Spleen (tissue), 11 donors: Measurements from ENCODE around the gene EGFL8. TPM values are rescaled to one million over a fixed set of nuclear protein-coding genes. Genes with fewer than 3 reads are reported as not detected.
"Not testable (repeated sequence)": the region's sequence is repeated elsewhere in the genome, so short reads cannot be mapped to it uniquely, and the experiment has no call there.

ENCODE experiments used
- DNase-seq: peaks from one replicate; pipeline ENCODE4 v3.0.0-alpha.2; 2020
- H3K27ac ChIP-seq, 8 donors: fragments of 200-600 bp; sonication (generic) in 7 of 8; 1 replicate in 4 of 8; 2 replicates in 4 of 8; pipeline versions ENCODE4 v1.5.0 to v1.8.0; 2016 to 2021; ENCODE audit warnings: inconsistent platforms in 4 of 8, mild to moderate bottlenecking in 4 of 8, moderate library complexity in 1 of 8
- H3K27me3 ChIP-seq, 7 donors: fragments of 200-600 bp; sonication (generic) in 6 of 7; replicated peaks in 1 of 7; 1 replicate in 4 of 7; 2 replicates in 3 of 7; pipeline versions ENCODE4 v1.5.0 to v1.8.0; 2016 to 2021; ENCODE audit warnings: inconsistent platforms in 3 of 7, mild to moderate bottlenecking in 1 of 7
- H3K36me3 ChIP-seq, 6 donors: fragments of 200-600 bp; sonication (generic) in 5 of 6; 1 replicate in 4 of 6; 2 replicates in 2 of 6; pipeline versions ENCODE4 v1.5.0 to v1.8.0; 2016 to 2021; ENCODE audit warnings: inconsistent platforms in 2 of 6
- H3K4me1 ChIP-seq, 6 donors: fragments of 200-600 bp; sonication (generic) in 5 of 6; 1 replicate in 3 of 6; 2 replicates in 3 of 6; pipeline versions ENCODE4 v1.5.0 to v1.8.0; 2016 to 2021; ENCODE audit warnings: inconsistent platforms in 3 of 6
- H3K4me3 ChIP-seq, 8 donors: fragments of 200-600 bp; sonication (generic) in 7 of 8; 1 replicate in 4 of 8; 2 replicates in 4 of 8; pipeline versions ENCODE4 v1.5.0 to v1.8.0; 2016 to 2021; ENCODE audit warnings: inconsistent platforms in 4 of 8, mild to moderate bottlenecking in 4 of 8, moderate library complexity in 2 of 8
- H3K9me3 ChIP-seq, 8 donors: fragments of 200-600 bp; sonication (generic) in 7 of 8; 1 replicate in 4 of 8; 2 replicates in 4 of 8; pipeline versions ENCODE4 v1.5.0 to v1.8.0; 2016 to 2021; ENCODE audit warnings: inconsistent platforms in 4 of 8
- POLR2A ChIP-seq, 3 donors: fragments of 450-650 bp; IDR thresholded peaks; one replicate each; pipeline ENCODE4 v1.5.1; 2017; ENCODE audit warnings: antibody characterized with exemption in 3 of 3, mild to moderate bottlenecking in 1 of 3
- POLR2AphosphoS5 ChIP-seq, 3 donors: sonication (generic); formaldehyde crosslinking; IDR thresholded peaks; one replicate each; pipeline ENCODE4 v1.5.1; 2017; ENCODE audit warnings: antibody characterized with exemption in 3 of 3
- WGBS, 5 donors: extraction: QIAGEN DNeasy Blood & Tissue Kit in 3 of 5; methylation state at CpG; one replicate each; pipeline versions ENCODE4 v1.1.5 to v1.1.7; 2013 to 2018; 5-methylcytosine and 5-hydroxymethylcytosine counted together
- intact Hi-C: fragments of 100-400 bp; cut with DNase I; formaldehyde crosslinking; loops from one replicate; pipeline ENCODE4 v1.15.0; 2023; ENCODE audit warnings: low total_unique reads
- polyA plus RNA-seq, 3 donors: library from polyadenylated mRNA; stranded (reverse); fragments of 200-250 nt; gene quantifications; one replicate each; pipeline ENCODE4 v1.2.1, GENCODE V29; 2013
- total RNA-seq, 7 donors: library from RNA; depleted of rRNA in 3 of 7; stranded (reverse); fragments of >200 nt in 3 of 7; fragmentation: NEBNext Ultra II Directional in 4 of 7; extraction: Animal tissue kit (Norgen Biotek cat#: 25700) in 4 of 7; gene quantifications; one replicate each; pipeline versions ENCODE4 v1.1.0 to v1.2.1, GENCODE V29; 2016 to 2021
- TF ChIP-seq, protein P1 (sequence below), 11 experiments: fragments of 200-600 bp in 7 of 11; fragments of 450-650 bp in 4 of 11; sonication (generic) in 4 of 11; IDR thresholded peaks in 8 of 11; conservative IDR thresholded peaks in 3 of 11; 1 replicate in 7 of 11; 2 replicates in 4 of 11; pipeline versions ENCODE4 v1.4.0 to v1.8.0; 2016 to 2021; ENCODE audit warnings: antibody characterized with exemption in 11 of 11, inconsistent platforms in 4 of 11, mild to moderate bottlenecking in 1 of 11
- donor health status: healthy with polysubstance abuse.
- donor health status: DM: no; HTN: no; CAD: no; lungs with moderate emphysema.
- donor health status: DM: no; HTN: no; CAD: no.
- donor health status: Bipolar disorder and iron deficiency.
- donor health status: healthy.
- donor health status: DM: no; HTN: no; CAD: no.
- donor health status: DM: yes; HTN: yes; CAD: no.

EGFL8 gene
- total and polyA plus RNA-seq, 10 donors: 4.4 to 32.8 (median 11.9) TPM

DNA sequence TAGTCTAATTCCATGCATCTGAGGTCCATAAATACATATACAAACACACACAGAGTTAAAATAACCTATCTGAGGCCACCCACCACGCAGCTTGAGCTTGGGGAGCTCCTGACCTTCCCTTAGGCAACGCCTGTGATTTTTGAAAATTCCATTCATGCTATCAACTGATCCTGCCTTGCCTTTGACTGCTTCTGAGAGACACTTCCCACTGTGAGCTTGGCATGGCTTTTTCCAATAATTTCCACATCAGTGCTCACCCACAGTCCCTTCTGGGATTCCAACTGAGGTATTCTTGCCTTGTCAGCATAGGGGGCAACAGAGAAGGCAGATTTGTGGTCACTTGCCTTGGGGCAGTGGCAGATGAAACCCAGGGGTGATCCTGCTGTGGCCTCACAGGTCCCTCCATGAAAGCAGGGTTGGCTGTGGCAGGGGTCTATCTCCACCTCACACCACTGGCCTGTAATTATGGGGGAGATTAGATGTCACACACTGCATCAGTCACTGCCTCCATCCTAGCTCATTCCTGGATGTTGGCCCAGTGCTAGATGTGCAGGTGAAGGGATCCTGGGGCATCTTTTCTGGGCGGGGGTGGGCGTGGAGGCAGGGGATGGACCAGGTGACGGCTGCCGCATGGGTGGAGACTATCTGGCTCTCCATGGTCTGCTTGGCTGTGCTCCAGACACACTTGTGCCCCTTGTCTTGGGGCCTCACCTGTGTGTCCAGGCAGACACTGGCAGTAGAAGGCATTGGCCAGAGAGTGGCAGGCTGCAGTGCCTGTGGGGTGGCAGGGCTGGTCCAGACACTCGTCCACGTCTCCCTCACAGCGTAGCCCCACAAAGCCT, 39.3 kb downstream of the EGFL8 start:
- Histone ChIP-seq H3K27ac (no peak overlapping the region), H3K36me3 (no peaks in the 10 kb centered on the region), H3K27me3 (peaks cover 0 to 3% (median 0%) of the 10 kb centered on the region in 7 donors), H3K4me3 (no peak overlapping the region), H3K9me3 (no peaks in the 10 kb centered on the region), H3K4me1 (no peaks in the 10 kb centered on the region)
- WGBS, 5 donors: 79 to 94% (median 90%) methylated on average over 4 to 9 of the region's 9 CpGs
- TF ChIP-seq POLR2AphosphoS5 (IDR thresholded peaks at IDR 0.05) (no peak), POLR2A (IDR thresholded peaks at IDR 0.05) (no peak)
- TF ChIP-seq, protein P1, sequence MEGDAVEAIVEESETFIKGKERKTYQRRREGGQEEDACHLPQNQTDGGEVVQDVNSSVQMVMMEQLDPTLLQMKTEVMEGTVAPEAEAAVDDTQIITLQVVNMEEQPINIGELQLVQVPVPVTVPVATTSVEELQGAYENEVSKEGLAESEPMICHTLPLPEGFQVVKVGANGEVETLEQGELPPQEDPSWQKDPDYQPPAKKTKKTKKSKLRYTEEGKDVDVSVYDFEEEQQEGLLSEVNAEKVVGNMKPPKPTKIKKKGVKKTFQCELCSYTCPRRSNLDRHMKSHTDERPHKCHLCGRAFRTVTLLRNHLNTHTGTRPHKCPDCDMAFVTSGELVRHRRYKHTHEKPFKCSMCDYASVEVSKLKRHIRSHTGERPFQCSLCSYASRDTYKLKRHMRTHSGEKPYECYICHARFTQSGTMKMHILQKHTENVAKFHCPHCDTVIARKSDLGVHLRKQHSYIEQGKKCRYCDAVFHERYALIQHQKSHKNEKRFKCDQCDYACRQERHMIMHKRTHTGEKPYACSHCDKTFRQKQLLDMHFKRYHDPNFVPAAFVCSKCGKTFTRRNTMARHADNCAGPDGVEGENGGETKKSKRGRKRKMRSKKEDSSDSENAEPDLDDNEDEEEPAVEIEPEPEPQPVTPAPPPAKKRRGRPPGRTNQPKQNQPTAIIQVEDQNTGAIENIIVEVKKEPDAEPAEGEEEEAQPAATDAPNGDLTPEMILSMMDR (IDR thresholded peaks at IDR 0.05 in 8 of 11, conservative IDR thresholded peaks at IDR 0.05 in 3 of 11): no peak
- no peak for DNase-seq
- intact Hi-C loops: no loop called here

DNA sequence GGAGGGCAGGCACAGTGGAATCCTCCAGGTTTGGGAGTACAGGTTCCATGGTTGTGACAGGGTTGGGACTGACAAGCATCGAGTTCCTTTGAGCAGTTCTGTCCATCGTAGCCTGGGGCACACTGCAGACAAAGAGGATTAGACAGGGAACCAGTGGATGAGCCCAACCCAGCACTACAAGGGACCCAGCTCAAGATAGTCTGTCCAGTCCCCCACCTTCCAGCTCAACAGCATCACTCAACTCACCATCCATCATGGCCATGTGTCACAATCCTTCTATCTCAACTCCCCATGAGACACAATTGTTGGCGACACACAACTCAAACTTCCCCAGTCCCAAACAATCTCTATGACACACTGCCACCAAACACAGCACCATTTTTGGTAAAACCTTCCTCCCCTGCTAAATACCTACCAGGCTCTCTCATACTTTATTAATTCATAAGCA, 39.9 kb downstream of the EGFL8 start:
- no peaks in the 10 kb centered on the region for H3K4me1 ChIP-seq
- H3K9me3 ChIP-seq: no peaks in the 10 kb centered on the region
- no peak overlapping the region for H3K4me3 ChIP-seq
- 79 to 100% (median 94%) methylated on average over 3 of the region's 3 CpGs for WGBS, 5 donors
- no peak overlapping the region for H3K27ac ChIP-seq
- intact Hi-C loops: no loop called here
- DNase-seq: no peak
- TF ChIP-seq POLR2A (IDR thresholded peaks at IDR 0.05): no peak
- H3K27me3 ChIP-seq: peaks cover 0 to 3% (median 0%) of the 10 kb centered on the region in 7 donors
- H3K36me3 ChIP-seq: no peaks in the 10 kb centered on the region

DNA sequence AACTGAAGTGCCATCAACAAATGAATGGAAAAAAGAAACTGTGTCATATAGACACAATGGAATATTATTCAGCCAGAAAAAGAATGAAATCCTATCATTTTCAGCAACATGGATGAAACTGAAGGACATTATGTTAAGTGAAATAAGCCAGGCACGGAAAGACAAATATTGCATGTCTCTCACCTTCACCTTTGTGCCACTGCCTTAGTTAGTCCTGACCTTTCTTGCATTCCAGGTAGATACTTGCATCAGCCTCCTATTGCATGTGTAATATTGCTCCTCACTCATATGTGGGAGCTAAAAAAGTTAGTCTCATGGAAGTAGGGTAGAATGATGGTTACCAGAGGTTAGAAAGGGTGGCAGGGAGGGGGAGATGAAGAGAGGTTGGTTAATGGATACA, 44.6 kb downstream of the EGFL8 start:
- DNase-seq: no peak
- Histone ChIP-seq H3K36me3 (no peaks in the 10 kb centered on the region), H3K4me1 (no peaks in the 10 kb centered on the region), H3K9me3 (no peaks in the 10 kb centered on the region), H3K27ac (no peak overlapping the region), H3K27me3 (peaks cover 0 to 1% (median 0%) of the 10 kb centered on the region in 7 donors), H3K4me3 (no peak overlapping the region)
- WGBS, 5 donors: 93 to 98% (median 95%) methylated on average over 1 of the region's 1 CpG
- intact Hi-C loops: no loop called here
- TF ChIP-seq, protein P1 (IDR thresholded peaks at IDR 0.05 in 8 of 11, conservative IDR thresholded peaks at IDR 0.05 in 3 of 11): no peak
- TF ChIP-seq POLR2AphosphoS5 (IDR thresholded peaks at IDR 0.05) (no peak), POLR2A (IDR thresholded peaks at IDR 0.05) (no peak)

DNA sequence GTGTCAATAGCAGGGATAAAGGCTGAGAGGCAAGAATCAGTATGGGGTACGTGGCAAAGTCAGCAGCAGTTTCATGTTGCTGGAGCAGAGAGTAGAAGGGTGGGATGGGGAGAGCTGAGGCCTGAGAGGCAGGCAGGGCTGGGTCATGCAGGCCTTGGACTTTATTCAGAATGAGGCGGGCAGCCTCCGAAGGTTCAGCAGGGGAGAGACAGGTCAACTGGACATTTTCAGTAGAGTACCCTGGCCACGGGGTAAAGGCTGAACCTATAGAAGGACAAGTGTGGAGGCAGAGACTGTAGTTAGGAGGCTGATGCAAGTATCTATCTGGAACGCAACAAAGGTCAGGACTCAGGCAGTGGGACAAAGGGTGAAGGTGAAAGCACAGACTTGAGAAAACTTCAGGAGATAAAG, 45.8 kb downstream of the EGFL8 start:
- TF ChIP-seq POLR2A (IDR thresholded peaks at IDR 0.05) (no peak), POLR2AphosphoS5 (IDR thresholded peaks at IDR 0.05) (no peak)
- TF ChIP-seq, protein P1 (IDR thresholded peaks at IDR 0.05 in 8 of 11, conservative IDR thresholded peaks at IDR 0.05 in 3 of 11): no peak
- intact Hi-C loops: no loop called here
- no peaks in the 10 kb centered on the region for H3K9me3 ChIP-seq
- no peaks in the 10 kb centered on the region for H3K36me3 ChIP-seq
- H3K4me1 ChIP-seq: no peaks in the 10 kb centered on the region
- 80 to 92% (median 86%) methylated on average over 5 of the region's 5 CpGs for WGBS, 5 donors
- H3K27me3 ChIP-seq: no peaks in the 10 kb centered on the region
- H3K27ac ChIP-seq: no peak overlapping the region
- H3K4me3 ChIP-seq: no peak overlapping the region
- no peak for DNase-seq

DNA sequence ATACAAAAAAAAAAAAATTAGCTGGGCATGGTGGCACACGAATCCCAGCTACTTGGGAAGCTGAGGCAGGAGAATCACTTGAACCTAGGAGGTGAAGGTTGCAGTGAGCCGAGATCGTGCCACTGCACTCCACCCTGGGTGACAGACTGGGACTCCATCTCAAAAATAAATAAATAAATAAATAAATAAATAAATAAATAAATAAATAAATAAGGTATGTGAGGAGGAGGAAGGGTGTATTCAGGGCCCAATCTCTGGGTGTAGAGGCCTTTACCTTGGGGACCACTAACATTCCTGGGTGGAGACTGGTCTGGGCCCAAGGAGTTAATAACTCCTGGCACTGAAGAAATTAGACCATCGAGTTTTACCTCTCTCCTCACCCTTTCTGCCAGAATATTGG, 47.0 kb downstream of the EGFL8 start:
- H3K4me1 ChIP-seq, H3K27ac ChIP-seq, H3K4me3 ChIP-seq, H3K9me3 ChIP-seq, H3K27me3 ChIP-seq, H3K36me3 ChIP-seq, DNase-seq, intact Hi-C loops: not testable (repeated sequence)
- 87 to 99% (median 89%) methylated on average over 4 of the region's 4 CpGs for WGBS, 5 donors
